MM.1S (cell line): ENCODE measurements around the gene PIGM.

Experiments used
- DNase-seq: peaks from one replicate; pipeline ENCODE4 v3.0.0-alpha.2; 2015
- H2AFZ ChIP-seq: fragments of 300-600 bp; sonication (generic); 2 replicates; pipeline ENCODE4 v1.6.0; 2016; ENCODE audit warnings: antibody characterized with exemption, low read length
- H3F3A ChIP-seq: fragments of 300-600 bp; sonication (generic); 2 replicates; pipeline ENCODE4 v1.6.1; 2016; ENCODE audit warnings: mild to moderate bottlenecking, antibody characterized with exemption, low read length, moderate library complexity, mixed read lengths; ENCODE audit not compliant: insufficient read depth
- H3K27ac ChIP-seq: fragments of 300-600 bp; sonication (generic); 2 replicates; pipeline ENCODE4 v1.5.1; 2016; ENCODE audit warnings: mild to moderate bottlenecking, low read length
- H3K27me3 ChIP-seq: fragments of 300-600 bp; sonication (generic); replicated peaks from 2 replicates; pipeline ENCODE4 v1.6.0; 2016; ENCODE audit warnings: low read length; ENCODE audit not compliant: insufficient read depth
- H3K36me3 ChIP-seq: fragments of 300-600 bp; sonication (generic); replicated peaks from 2 replicates; pipeline ENCODE4 v1.6.1; 2016; ENCODE audit warnings: mild to moderate bottlenecking, low read length, mixed read lengths; ENCODE audit not compliant: insufficient read depth
- H3K4me1 ChIP-seq: fragments of 300-600 bp; sonication (generic); 2 replicates; pipeline ENCODE4 v1.6.1; 2016; ENCODE audit warnings: low read length, mixed read lengths
- H3K4me2 ChIP-seq: fragments of 300-600 bp; sonication (generic); 2 replicates; pipeline ENCODE4 v1.6.0; 2016; ENCODE audit warnings: low read depth, low read length
- H3K4me3 ChIP-seq: fragments of 300-600 bp; sonication (generic); 2 replicates; pipeline ENCODE4 v1.5.1; 2016; ENCODE audit warnings: low read length, mixed read lengths
- H3K79me2 ChIP-seq: fragments of 300-600 bp; sonication (generic); 2 replicates; pipeline ENCODE4 v1.6.1; 2016; ENCODE audit warnings: mixed run types, low read length, mixed read lengths
- H3K9ac ChIP-seq: fragments of 300-600 bp; sonication (generic); 2 replicates; pipeline ENCODE4 v1.6.1; 2016; ENCODE audit warnings: low read length, mixed read lengths
- H3K9me2 ChIP-seq: fragments of 300-600 bp; sonication (generic); replicated peaks from 2 replicates; pipeline ENCODE4 v1.6.1; 2016; ENCODE audit warnings: mild to moderate bottlenecking, low read length, mixed read lengths; ENCODE audit not compliant: insufficient read depth
- H3K9me3 ChIP-seq: fragments of 300-600 bp; sonication (generic); replicated peaks from 2 replicates; pipeline ENCODE4 v1.6.1; 2016; ENCODE audit warnings: mild to moderate bottlenecking, low read length, mixed read lengths; ENCODE audit not compliant: insufficient read depth
- H4K20me1 ChIP-seq: fragments of 300-600 bp; sonication (generic); 2 replicates; pipeline ENCODE4 v1.6.1; 2016; ENCODE audit warnings: mild to moderate bottlenecking, low read length, moderate library complexity, mixed read lengths; ENCODE audit not compliant: insufficient read depth
- EZH2 ChIP-seq: fragments of 300-600 bp; sonication (generic); optimal IDR thresholded peaks from 2 replicates; pipeline ENCODE3; 2017; ENCODE audit warnings: low read depth, mild to moderate bottlenecking, antibody characterized with exemption, low read length, mixed read lengths
- EZH2phosphoT487 ChIP-seq: fragments of 300-600 bp; sonication (generic); IDR thresholded peaks from 2 replicates; pipeline ENCODE4 v1.6.1; 2018; ENCODE audit warnings: antibody characterized with exemption, low read length
- TF ChIP-seq, protein P1 (sequence below): fragments of 300-600 bp; sonication (generic); IDR thresholded peaks from 2 replicates; pipeline ENCODE4 v1.5.1; 2016; ENCODE audit warnings: antibody characterized with exemption, low read length, mixed read lengths

The PIGM gene

DNA sequence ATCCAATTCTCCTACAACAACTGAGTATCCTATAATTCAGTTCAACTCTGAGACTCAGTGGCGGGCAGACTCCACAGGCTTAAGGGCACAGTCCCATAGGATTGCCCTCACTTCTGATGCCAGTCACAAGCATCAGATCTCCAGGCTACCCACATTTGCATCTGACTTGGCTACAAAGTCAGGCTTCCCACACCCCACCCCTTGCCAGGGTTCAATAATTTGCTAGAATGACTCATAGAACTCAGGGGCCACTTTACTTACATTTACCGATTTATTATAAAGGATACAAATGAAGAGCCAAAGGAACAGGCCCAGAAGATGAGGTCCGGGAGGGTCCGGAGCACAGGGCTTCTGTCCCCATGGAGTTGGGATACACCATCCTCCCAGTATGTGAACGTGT lies 41.8 kb downstream of the PIGM start:
- no peaks in the 10 kb centered on the region for H3K4me1 ChIP-seq
- no peak overlapping the region for H3K27ac ChIP-seq
- no peaks in the 10 kb centered on the region for H4K20me1 ChIP-seq
- no peak for DNase-seq
- TF ChIP-seq, protein P1, sequence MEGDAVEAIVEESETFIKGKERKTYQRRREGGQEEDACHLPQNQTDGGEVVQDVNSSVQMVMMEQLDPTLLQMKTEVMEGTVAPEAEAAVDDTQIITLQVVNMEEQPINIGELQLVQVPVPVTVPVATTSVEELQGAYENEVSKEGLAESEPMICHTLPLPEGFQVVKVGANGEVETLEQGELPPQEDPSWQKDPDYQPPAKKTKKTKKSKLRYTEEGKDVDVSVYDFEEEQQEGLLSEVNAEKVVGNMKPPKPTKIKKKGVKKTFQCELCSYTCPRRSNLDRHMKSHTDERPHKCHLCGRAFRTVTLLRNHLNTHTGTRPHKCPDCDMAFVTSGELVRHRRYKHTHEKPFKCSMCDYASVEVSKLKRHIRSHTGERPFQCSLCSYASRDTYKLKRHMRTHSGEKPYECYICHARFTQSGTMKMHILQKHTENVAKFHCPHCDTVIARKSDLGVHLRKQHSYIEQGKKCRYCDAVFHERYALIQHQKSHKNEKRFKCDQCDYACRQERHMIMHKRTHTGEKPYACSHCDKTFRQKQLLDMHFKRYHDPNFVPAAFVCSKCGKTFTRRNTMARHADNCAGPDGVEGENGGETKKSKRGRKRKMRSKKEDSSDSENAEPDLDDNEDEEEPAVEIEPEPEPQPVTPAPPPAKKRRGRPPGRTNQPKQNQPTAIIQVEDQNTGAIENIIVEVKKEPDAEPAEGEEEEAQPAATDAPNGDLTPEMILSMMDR = no peak
- no peak for TF ChIP-seq EZH2phosphoT487
- TF ChIP-seq EZH2 = no peak
- no peaks in the 10 kb centered on the region for H3F3A ChIP-seq
- H3K36me3 ChIP-seq = no peaks in the 10 kb centered on the region
- no peak overlapping the region for H3K4me3 ChIP-seq
- no peak overlapping the region for H3K4me2 ChIP-seq
- H3K9me2 ChIP-seq = no peaks in the 10 kb centered on the region
- H3K79me2 ChIP-seq = no peaks in the 10 kb centered on the region
- no peak overlapping the region for H2AFZ ChIP-seq
- no peaks in the 10 kb centered on the region for H3K27me3 ChIP-seq
- no peaks in the 10 kb centered on the region for H3K9me3 ChIP-seq
- no peak overlapping the region for H3K9ac ChIP-seq

DNA sequence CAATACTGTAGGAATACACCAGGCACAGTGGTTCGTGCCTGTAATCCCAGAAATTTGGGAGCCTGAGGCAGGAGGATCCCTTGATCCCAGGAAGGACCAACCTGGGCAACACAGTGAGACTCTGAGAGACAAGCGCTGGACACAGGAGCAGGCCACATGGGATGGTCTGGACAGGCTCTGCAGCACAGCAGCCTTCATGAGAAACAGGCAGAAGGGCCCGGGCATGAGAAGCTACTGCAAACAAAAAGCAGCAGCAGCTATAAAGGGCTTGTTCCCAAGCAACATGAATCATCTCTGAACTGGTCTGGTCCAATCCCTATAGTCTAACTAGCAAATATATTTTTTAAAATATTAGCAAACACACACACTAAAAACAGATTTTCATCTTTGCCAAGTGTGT lies 42.2 kb downstream of the PIGM start:
- TF ChIP-seq, protein P1 = no peak
- TF ChIP-seq EZH2phosphoT487 (no peak), EZH2 (no peak)
- H3K4me2 ChIP-seq = no peak overlapping the region
- H3K4me1 ChIP-seq = no peaks in the 10 kb centered on the region
- no peaks in the 10 kb centered on the region for H3K27me3 ChIP-seq
- no peaks in the 10 kb centered on the region for H3K9me2 ChIP-seq
- DNase-seq = no peak
- H3K79me2 ChIP-seq = no peaks in the 10 kb centered on the region
- H3F3A ChIP-seq = no peaks in the 10 kb centered on the region
- no peaks in the 10 kb centered on the region for H4K20me1 ChIP-seq
- no peaks in the 10 kb centered on the region for H3K9me3 ChIP-seq
- no peak overlapping the region for H3K27ac ChIP-seq
- H3K9ac ChIP-seq = no peak overlapping the region
- H3K36me3 ChIP-seq = no peaks in the 10 kb centered on the region
- no peak overlapping the region for H3K4me3 ChIP-seq
- no peak overlapping the region for H2AFZ ChIP-seq

DNA sequence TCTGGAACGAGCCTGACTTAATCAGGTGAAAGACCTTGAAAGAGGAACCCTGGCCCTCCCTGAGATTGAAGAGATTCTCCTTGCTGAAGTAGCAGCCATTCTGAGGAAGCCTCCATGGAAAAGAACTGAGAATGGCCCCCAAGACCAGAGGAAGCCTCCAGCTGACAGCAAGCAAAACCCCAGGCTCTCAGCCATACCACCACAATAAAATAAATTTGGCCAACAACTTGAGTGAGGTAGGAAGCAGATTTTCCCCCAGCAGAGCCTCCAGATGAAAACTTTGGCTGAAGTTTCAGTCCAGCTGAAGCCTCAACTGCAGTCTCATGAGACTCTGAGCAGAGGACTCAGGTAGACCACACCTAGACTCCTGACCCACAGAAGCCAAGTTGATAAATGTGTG lies 43.8 kb downstream of the PIGM start:
- H2AFZ ChIP-seq = no peak overlapping the region
- no peaks in the 10 kb centered on the region for H3K9me3 ChIP-seq
- H4K20me1 ChIP-seq = no peaks in the 10 kb centered on the region
- no peak for DNase-seq
- H3K36me3 ChIP-seq = no peaks in the 10 kb centered on the region
- no peaks in the 10 kb centered on the region for H3K27me3 ChIP-seq
- no peak overlapping the region for H3K4me2 ChIP-seq
- H3K27ac ChIP-seq = no peak overlapping the region
- H3K4me3 ChIP-seq = no peak overlapping the region
- TF ChIP-seq EZH2phosphoT487 (no peak), EZH2 (no peak)
- TF ChIP-seq, protein P1 = no peak
- H3K4me1 ChIP-seq = no peaks in the 10 kb centered on the region
- H3F3A ChIP-seq = no peaks in the 10 kb centered on the region
- H3K9me2 ChIP-seq = no peaks in the 10 kb centered on the region
- H3K79me2 ChIP-seq = no peaks in the 10 kb centered on the region
- H3K9ac ChIP-seq = no peak overlapping the region

DNA sequence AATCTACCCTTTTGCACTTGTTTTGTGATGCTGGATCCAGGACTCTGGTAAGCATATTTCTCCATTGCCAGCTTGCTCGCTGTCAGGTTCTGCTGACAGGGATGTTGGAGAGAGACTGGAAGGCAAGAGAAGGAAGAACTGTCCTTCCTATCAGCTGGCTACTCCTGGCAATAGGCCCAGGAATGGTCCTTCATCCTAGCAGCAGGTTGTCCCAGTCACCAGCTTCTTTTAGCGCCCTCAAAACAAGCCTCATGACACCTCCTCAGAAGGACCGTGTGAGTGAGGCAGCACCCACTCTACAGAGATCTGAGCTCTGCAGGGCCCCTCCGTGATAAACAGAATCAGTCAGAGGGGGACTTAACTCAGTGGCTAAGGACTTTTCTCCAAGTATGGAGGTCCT lies 44.6 kb downstream of the PIGM start:
- TF ChIP-seq, protein P1 = no peak
- TF ChIP-seq EZH2phosphoT487 (no peak), EZH2 (no peak)
- H4K20me1 ChIP-seq = no peaks in the 10 kb centered on the region
- no peaks in the 10 kb centered on the region for H3K9me3 ChIP-seq
- H3K79me2 ChIP-seq = no peaks in the 10 kb centered on the region
- no peak overlapping the region for H3K27ac ChIP-seq
- H2AFZ ChIP-seq = no peak overlapping the region
- no peak overlapping the region for H3K9ac ChIP-seq
- no peaks in the 10 kb centered on the region for H3K4me1 ChIP-seq
- H3K36me3 ChIP-seq = no peaks in the 10 kb centered on the region
- no peak for DNase-seq
- H3K27me3 ChIP-seq = no peaks in the 10 kb centered on the region
- H3K4me2 ChIP-seq = no peak overlapping the region
- no peaks in the 10 kb centered on the region for H3K9me2 ChIP-seq
- H3F3A ChIP-seq = no peaks in the 10 kb centered on the region
- H3K4me3 ChIP-seq = no peak overlapping the region
